Liver (tissue), 9 donors: ENCODE data around the gene ABHD17C. TPM values are rescaled to one million over a fixed set of nuclear protein-coding genes. Genes with fewer than 3 reads are reported as not detected.

Experiments used
- DNase-seq: peaks from one replicate; pipeline ENCODE4 v3.0.0-alpha.2; 2017; ENCODE audit warnings: low spot score
- H3K27ac ChIP-seq, 2 donors: one replicate each; pipeline ENCODE4 v1.7.0; 2013; ENCODE audit warnings: inconsistent platforms in 2 of 2, low read length in 2 of 2, control low read depth in 1 of 2, low read depth in 1 of 2, mild to moderate bottlenecking in 1 of 2
- H3K27me3 ChIP-seq, 4 donors: one replicate each; pipeline versions ENCODE4 v1.6.1 to v1.7.0; 2013; ENCODE audit warnings: low read length in 3 of 4, inconsistent platforms in 1 of 4, mild to moderate bottlenecking in 1 of 4, moderate library complexity in 1 of 4; ENCODE audit not compliant: control insufficient read depth in 4 of 4, insufficient read depth in 4 of 4
- H3K36me3 ChIP-seq, 4 donors: one replicate each; pipeline versions ENCODE4 v1.6.1 to v1.7.0; 2013; ENCODE audit warnings: low read length in 3 of 4, mild to moderate bottlenecking in 3 of 4, low read depth in 1 of 4, moderate library complexity in 1 of 4; ENCODE audit not compliant: control insufficient read depth in 4 of 4, insufficient read depth in 3 of 4
- H3K4me1 ChIP-seq, 4 donors: one replicate each; pipeline versions ENCODE4 v1.6.1 to v1.7.0; 2013; ENCODE audit warnings: low read length in 3 of 4, mild to moderate bottlenecking in 3 of 4, moderate library complexity in 1 of 4; ENCODE audit not compliant: control insufficient read depth in 4 of 4, insufficient read depth in 4 of 4
- H3K4me3 ChIP-seq, 3 donors: one replicate each; pipeline versions ENCODE4 v1.6.1 to v1.7.0; 2013; ENCODE audit warnings: low read length in 3 of 3, control low read depth in 1 of 3, low read depth in 1 of 3, mild to moderate bottlenecking in 1 of 3
- H3K9ac ChIP-seq, 2 donors: one replicate each; pipeline ENCODE4 v1.7.0; 2013; ENCODE audit warnings: low read length in 2 of 2, mild to moderate bottlenecking in 2 of 2, moderate library complexity in 2 of 2, control low read depth in 1 of 2, low read depth in 1 of 2
- H3K9me3 ChIP-seq, 4 donors: one replicate each; pipeline versions ENCODE4 v1.6.1 to v1.7.0; 2013; ENCODE audit warnings: low read length in 3 of 4; ENCODE audit not compliant: control insufficient read depth in 4 of 4
- CTCF ChIP-seq: fragments of 150-350 bp; IDR thresholded peaks from 2 replicates; pipeline ENCODE4 v1.5.1; 2017; ENCODE audit warnings: improper control_type of control experiment, low read depth, low read length; ENCODE audit not compliant: missing input control
- FOXA1 ChIP-seq: IDR thresholded peaks from 2 replicates; pipeline ENCODE4 v1.6.1; 2016; ENCODE audit warnings: antibody characterized with exemption
- FOXA2 ChIP-seq: IDR thresholded peaks from 2 replicates; pipeline ENCODE4 v1.6.1; 2016; ENCODE audit warnings: antibody characterized with exemption
- GABPA ChIP-seq, 2 donors: IDR thresholded peaks in 1 of 2; conservative IDR thresholded peaks in 1 of 2; 2 replicates each; pipeline ENCODE4 v1.6.1; 2016; ENCODE audit warnings: antibody characterized with exemption in 2 of 2, mild to moderate bottlenecking in 1 of 2, moderate library complexity in 1 of 2
- HNF4A ChIP-seq, 2 donors: conservative IDR thresholded peaks; 2 replicates each; pipeline ENCODE4 v1.6.1; 2016; ENCODE audit warnings: antibody characterized with exemption in 2 of 2, mild to moderate bottlenecking in 2 of 2
- HNF4G ChIP-seq: IDR thresholded peaks from 2 replicates; pipeline ENCODE4 v1.6.1; 2016; ENCODE audit warnings: antibody characterized with exemption
- NR2F2 ChIP-seq: IDR thresholded peaks from 2 replicates; pipeline ENCODE4 v1.6.1; 2016; ENCODE audit warnings: antibody characterized with exemption
- RAD21 ChIP-seq, 2 donors: IDR thresholded peaks; 2 replicates each; pipeline ENCODE4 v1.6.1; 2016; ENCODE audit warnings: antibody characterized with exemption in 2 of 2, mild to moderate bottlenecking in 2 of 2
- RXRA ChIP-seq, 2 donors: IDR thresholded peaks; 2 replicates each; pipeline ENCODE4 v1.6.1; 2017 to 2018; ENCODE audit warnings: antibody characterized with exemption in 2 of 2, mild to moderate bottlenecking in 1 of 2
- SP1 ChIP-seq: IDR thresholded peaks from 2 replicates; pipeline ENCODE4 v1.6.1; 2018; ENCODE audit warnings: antibody characterized with exemption, mild to moderate bottlenecking
- TAF1 ChIP-seq: conservative IDR thresholded peaks from 2 replicates; pipeline ENCODE4 v1.6.1; 2016; ENCODE audit warnings: antibody characterized with exemption, mild to moderate bottlenecking
- YY1 ChIP-seq: IDR thresholded peaks from 2 replicates; pipeline ENCODE4 v1.6.1; 2016; ENCODE audit warnings: antibody characterized with exemption, mild to moderate bottlenecking
- WGBS: extraction: QIAGEN DNeasy Blood & Tissue Kit; methylation state at CpG from one replicate; pipeline ENCODE4 v1.1.7; 2013; 5-methylcytosine and 5-hydroxymethylcytosine counted together
- polyA plus RNA-seq, 2 donors: library from polyadenylated mRNA; stranded (reverse) in 1 of 2; unstranded in 1 of 2; fragments of 200-250 nt in 1 of 2; fragments of >200 nt in 1 of 2; fragmentation: Nextera tagmentation in 1 of 2; extraction: Ambion mirVana in 1 of 2; gene quantifications; one replicate each; pipeline versions ENCODE4 v1.2.1 to v1.2.3, GENCODE V29; 2013 to 2015
- total RNA-seq, 2 donors: library from RNA; depleted of rRNA; stranded (reverse); fragments of >200 nt; gene quantifications; one replicate each; pipeline ENCODE4 v1.2.3, GENCODE V29; 2014
- TF ChIP-seq, protein P1 (sequence below): IDR thresholded peaks from 2 replicates; pipeline ENCODE4 v1.6.1; 2016; ENCODE audit warnings: antibody characterized with exemption, mild to moderate bottlenecking
- TF ChIP-seq, protein P2 (sequence below): IDR thresholded peaks from 2 replicates; pipeline ENCODE4 v1.6.1; 2016; ENCODE audit warnings: antibody characterized with exemption
- TF ChIP-seq, protein P3 (sequence below): IDR thresholded peaks from 2 replicates; pipeline ENCODE4 v1.6.1; 2016; ENCODE audit warnings: antibody characterized with exemption
- donor health status: healthy.
- donor health status: healthy.
- donor health status: healthy.
- donor health status: healthy.
- donor health status: healthy.

ABHD17C gene
- total and polyA plus RNA-seq, 4 donors: 0.79 to 3.0 (median 2.0) TPM

DNA sequence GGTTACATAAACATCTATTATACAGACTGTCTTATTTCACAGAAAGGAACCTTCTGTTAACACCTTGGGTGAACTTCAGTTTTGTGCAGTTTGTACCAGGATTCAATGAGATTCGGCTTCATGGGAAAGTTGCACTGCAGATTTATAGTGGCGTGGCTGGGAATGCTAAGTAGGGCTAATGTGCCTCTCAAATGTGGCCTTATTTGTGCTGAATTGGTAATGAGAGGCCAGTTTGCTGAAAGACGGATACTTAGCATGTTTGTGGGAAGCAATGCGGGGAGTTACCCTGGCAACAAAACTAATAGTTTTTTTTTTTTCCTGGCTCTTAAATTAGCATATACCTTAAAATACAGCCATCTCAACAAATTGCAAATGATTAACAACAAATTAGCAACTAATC, 55.5 kb downstream of the ABHD17C start:
- H3K27me3 ChIP-seq: no peaks in the 10 kb centered on the region
- 98% methylated on average over 4 of the region's 4 CpGs for WGBS
- no peak for DNase-seq
- no peaks in the 10 kb centered on the region for H3K9me3 ChIP-seq
- no peak overlapping the region for H3K9ac ChIP-seq
- no peaks in the 10 kb centered on the region for H3K4me1 ChIP-seq
- no peak overlapping the region for H3K27ac ChIP-seq
- H3K4me3 ChIP-seq: no peak overlapping the region
- H3K36me3 ChIP-seq: peaks cover 0 to 1% (median 0%) of the 10 kb centered on the region in 4 donors
- TF ChIP-seq, protein P1, sequence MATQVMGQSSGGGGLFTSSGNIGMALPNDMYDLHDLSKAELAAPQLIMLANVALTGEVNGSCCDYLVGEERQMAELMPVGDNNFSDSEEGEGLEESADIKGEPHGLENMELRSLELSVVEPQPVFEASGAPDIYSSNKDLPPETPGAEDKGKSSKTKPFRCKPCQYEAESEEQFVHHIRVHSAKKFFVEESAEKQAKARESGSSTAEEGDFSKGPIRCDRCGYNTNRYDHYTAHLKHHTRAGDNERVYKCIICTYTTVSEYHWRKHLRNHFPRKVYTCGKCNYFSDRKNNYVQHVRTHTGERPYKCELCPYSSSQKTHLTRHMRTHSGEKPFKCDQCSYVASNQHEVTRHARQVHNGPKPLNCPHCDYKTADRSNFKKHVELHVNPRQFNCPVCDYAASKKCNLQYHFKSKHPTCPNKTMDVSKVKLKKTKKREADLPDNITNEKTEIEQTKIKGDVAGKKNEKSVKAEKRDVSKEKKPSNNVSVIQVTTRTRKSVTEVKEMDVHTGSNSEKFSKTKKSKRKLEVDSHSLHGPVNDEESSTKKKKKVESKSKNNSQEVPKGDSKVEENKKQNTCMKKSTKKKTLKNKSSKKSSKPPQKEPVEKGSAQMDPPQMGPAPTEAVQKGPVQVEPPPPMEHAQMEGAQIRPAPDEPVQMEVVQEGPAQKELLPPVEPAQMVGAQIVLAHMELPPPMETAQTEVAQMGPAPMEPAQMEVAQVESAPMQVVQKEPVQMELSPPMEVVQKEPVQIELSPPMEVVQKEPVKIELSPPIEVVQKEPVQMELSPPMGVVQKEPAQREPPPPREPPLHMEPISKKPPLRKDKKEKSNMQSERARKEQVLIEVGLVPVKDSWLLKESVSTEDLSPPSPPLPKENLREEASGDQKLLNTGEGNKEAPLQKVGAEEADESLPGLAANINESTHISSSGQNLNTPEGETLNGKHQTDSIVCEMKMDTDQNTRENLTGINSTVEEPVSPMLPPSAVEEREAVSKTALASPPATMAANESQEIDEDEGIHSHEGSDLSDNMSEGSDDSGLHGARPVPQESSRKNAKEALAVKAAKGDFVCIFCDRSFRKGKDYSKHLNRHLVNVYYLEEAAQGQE: no peak
- TF ChIP-seq HNF4G (no peak), SP1 (no peak), RXRA (IDR thresholded peaks at IDR 0.05) (no peak), HNF4A (conservative IDR thresholded peaks at IDR 0.05) (no peak), FOXA2 (no peak), GABPA (IDR thresholded peaks at IDR 0.05 in 1 of 2, conservative IDR thresholded peaks at IDR 0.05 in 1 of 2) (no peak)

DNA sequence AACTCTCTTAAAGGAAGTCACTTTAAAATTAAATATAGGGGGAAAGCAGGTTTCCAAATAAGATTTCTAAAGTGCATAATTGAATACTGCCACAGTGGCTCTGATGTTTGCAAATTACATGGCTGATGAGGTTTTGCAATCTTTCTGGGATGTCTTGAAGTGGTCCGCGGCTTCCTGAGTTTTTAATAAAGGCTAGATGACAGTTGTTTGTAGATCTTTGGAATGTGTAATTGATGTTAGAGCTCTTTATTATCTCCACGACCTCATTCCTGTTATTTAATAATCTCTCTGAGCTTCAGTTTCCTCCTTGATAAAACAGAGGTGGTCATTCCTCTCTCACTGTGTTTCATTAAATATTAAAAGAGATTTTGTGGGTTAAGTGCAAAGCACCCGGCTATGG, 57.1 kb downstream of the ABHD17C start:
- H3K36me3 ChIP-seq: peaks cover 0 to 1% (median 0%) of the 10 kb centered on the region in 4 donors
- TF ChIP-seq HNF4A (conservative IDR thresholded peaks at IDR 0.05) (no peak), RXRA (IDR thresholded peaks at IDR 0.05) (no peak), FOXA1 (no peak), YY1 (no peak), FOXA2 (no peak), GABPA (IDR thresholded peaks at IDR 0.05 in 1 of 2, conservative IDR thresholded peaks at IDR 0.05 in 1 of 2) (no peak)
- TF ChIP-seq, protein P2, sequence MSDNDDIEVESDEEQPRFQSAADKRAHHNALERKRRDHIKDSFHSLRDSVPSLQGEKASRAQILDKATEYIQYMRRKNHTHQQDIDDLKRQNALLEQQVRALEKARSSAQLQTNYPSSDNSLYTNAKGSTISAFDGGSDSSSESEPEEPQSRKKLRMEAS: no peak
- TF ChIP-seq, protein P3, sequence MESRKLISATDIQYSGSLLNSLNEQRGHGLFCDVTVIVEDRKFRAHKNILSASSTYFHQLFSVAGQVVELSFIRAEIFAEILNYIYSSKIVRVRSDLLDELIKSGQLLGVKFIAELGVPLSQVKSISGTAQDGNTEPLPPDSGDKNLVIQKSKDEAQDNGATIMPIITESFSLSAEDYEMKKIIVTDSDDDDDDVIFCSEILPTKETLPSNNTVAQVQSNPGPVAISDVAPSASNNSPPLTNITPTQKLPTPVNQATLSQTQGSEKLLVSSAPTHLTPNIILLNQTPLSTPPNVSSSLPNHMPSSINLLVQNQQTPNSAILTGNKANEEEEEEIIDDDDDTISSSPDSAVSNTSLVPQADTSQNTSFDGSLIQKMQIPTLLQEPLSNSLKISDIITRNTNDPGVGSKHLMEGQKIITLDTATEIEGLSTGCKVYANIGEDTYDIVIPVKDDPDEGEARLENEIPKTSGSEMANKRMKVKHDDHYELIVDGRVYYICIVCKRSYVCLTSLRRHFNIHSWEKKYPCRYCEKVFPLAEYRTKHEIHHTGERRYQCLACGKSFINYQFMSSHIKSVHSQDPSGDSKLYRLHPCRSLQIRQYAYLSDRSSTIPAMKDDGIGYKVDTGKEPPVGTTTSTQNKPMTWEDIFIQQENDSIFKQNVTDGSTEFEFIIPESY: no peak
- H3K9ac ChIP-seq: no peak overlapping the region
- no peaks in the 10 kb centered on the region for H3K4me1 ChIP-seq
- 76% methylated on average over 4 of the region's 4 CpGs for WGBS
- H3K9me3 ChIP-seq: no peaks in the 10 kb centered on the region
- no peak overlapping the region for H3K4me3 ChIP-seq
- no peak for DNase-seq
- H3K27ac ChIP-seq: no peak overlapping the region
- no peaks in the 10 kb centered on the region for H3K27me3 ChIP-seq

- no peaks in the 10 kb centered on the region for H3K9me3 ChIP-seq
- no peak overlapping the region for H3K27ac ChIP-seq
- peaks cover 0 to 1% (median 0%) of the 10 kb centered on the region in 4 donors for H3K36me3 ChIP-seq
- H3K4me1 ChIP-seq: peaks cover 0 to 3% (median 3%) of the 10 kb centered on the region in 4 donors
- no peaks in the 10 kb centered on the region for H3K27me3 ChIP-seq
- H3K4me3 ChIP-seq: no peak overlapping the region
- DNase-seq: no peak
- WGBS: 65% methylated on average over 2 of the region's 2 CpGs
- no peak overlapping the region for H3K9ac ChIP-seq
- TF ChIP-seq TAF1 (no peak), YY1 (no peak), CTCF (no peak), RAD21 (IDR thresholded peaks at IDR 0.05) (no peak), GABPA (IDR thresholded peaks at IDR 0.05 in 1 of 2, conservative IDR thresholded peaks at IDR 0.05 in 1 of 2) (no peak), NR2F2 (no peak), SP1 (no peak)
- TF ChIP-seq, protein P2: no peak
- TF ChIP-seq, protein P1: no peak
These were observed 58.1 kb downstream of the ABHD17C start for GRCh38 chr15:80753161-80753560.
